Measurements from ENCODE around the gene NBPF9.
"Not testable (repeated sequence)": the region's sequence is repeated elsewhere in the genome, so short reads cannot be mapped to it uniquely, and the experiment has no call there.

Gene NBPF9

GRCh38 chr1:149013513-149013912, 89.8 kb downstream of the NBPF9 start:
- not testable (repeated sequence) for DNase-seq

- DNase-seq = not testable (repeated sequence)
Measured at GRCh38 chr1:149012599-149012998, 90.8 kb downstream of the NBPF9 start.

GRCh38 chr1:149009761-149010160, 93.6 kb downstream of the NBPF9 start:
- DNase-seq = not testable (repeated sequence)

GRCh38 chr1:149008769-149009168, 94.6 kb downstream of the NBPF9 start:
- not testable (repeated sequence) for DNase-seq

- not testable (repeated sequence) for DNase-seq
Measured at GRCh38 chr1:149008326-149008725, 95.0 kb downstream of the NBPF9 start.

Measured in hematopoietic multipotent progenitor cell treated with erythropoietin and hydrocortisone succinate and interleukin-3 and kit ligand, for 4 days (in vitro differentiated cells).